ENCODE measurements around the gene PGGT1B. TPM values are rescaled to one million over a fixed set of nuclear protein-coding genes. Genes with fewer than 3 reads are reported as not detected.

The PGGT1B gene
- polyA plus RNA-seq, 1 of the 3 experiments (the other 2 are of a cell fraction), result 0.69 TPM

- no peak overlapping the region for H3K9ac ChIP-seq
- ChIA-PET CTCF (interaction anchor here (0.7 to 1.4 kb wide), 4 partner anchors 8 to 1798 kb away, joined by 3 read pairs; no protein-coding TSS in a partner anchor), POLR2A (interaction anchor here (1.4 kb wide), 1 partner anchor 10 kb away, joined by 5 read pairs; no protein-coding TSS in a partner anchor)
- H3K36me3 ChIP-seq (replicated peaks in 1 of 2; ENCODE audit: control insufficient read depth in 1 of 2, insufficient read depth in 2 of 2, low read length in 1 of 2), result no peaks in the 10 kb centered on the region
- H3K4me2 ChIP-seq, result no peak overlapping the region
- H3K4me1 ChIP-seq (ENCODE audit: control insufficient read depth in 1 of 2, insufficient read depth in 2 of 2, low read depth in 1 of 2, low read length in 1 of 2), result peaks cover 0 to 13% of the 10 kb centered on the region in 2 experiments; a peak in 2 of 4 replicates
- H3F3A ChIP-seq (replicated peaks; ENCODE audit: insufficient read depth), result peaks cover 3% of the 10 kb centered on the region
- H3K27ac ChIP-seq (ENCODE audit: low read depth in 2 of 2, low read length in 1 of 2), result no peak overlapping the region
- H3K27me3 ChIP-seq (ENCODE audit: insufficient read depth), result no peaks in the 10 kb centered on the region
- 65% methylated on average over 4 of the region's 4 CpGs for WGBS (ENCODE audit: low lambda C conversion rate)
- no peak overlapping the region for H2AFZ ChIP-seq (ENCODE audit: low read depth)
- no peaks in the 10 kb centered on the region for H4K20me1 ChIP-seq (ENCODE audit: insufficient read depth)
- no peak overlapping the region for H3K4me3 ChIP-seq (ENCODE audit: low read depth in 2 of 2, low read length in 1 of 2)
- DNase-seq, result no peak
- TF ChIP-seq NFIC (IDR thresholded peaks at IDR 0.05; ENCODE audit: borderline replicate concordance) (no peak), MEF2A (IDR thresholded peaks at IDR 0.05; ENCODE audit: borderline replicate concordance, low read depth) (no peak), EP300 (IDR thresholded peaks at IDR 0.05; ENCODE audit: borderline replicate concordance in 1 of 2, low read depth in 1 of 2, low read length in 1 of 2) (no peak), POLR2AphosphoS5 (IDR thresholded peaks at IDR 0.05; ENCODE audit: low read depth, low read length) (no peak), USF2 (IDR thresholded peaks at IDR 0.05; ENCODE audit: borderline replicate concordance, low read depth, low read length) (no peak), NRF1 (IDR thresholded peaks at IDR 0.05; ENCODE audit: low read depth, low read length) (no peak), PBX3 (IDR thresholded peaks at IDR 0.05) (no peak), GATA2 (CRISPR knock-in tag; IDR thresholded peaks at IDR 0.05) (no peak), FOXJ3 (CRISPR knock-in tag; IDR thresholded peaks at IDR 0.05) (no peak), GABPA (IDR thresholded peaks at IDR 0.05; ENCODE audit: low read depth) (no peak), TAF1 (IDR thresholded peaks at IDR 0.05; ENCODE audit: borderline replicate concordance, low read depth, low read length) (no peak), CHD2 (IDR thresholded peaks at IDR 0.05; ENCODE audit: low read length, partially characterized antibody) (no peak), TEAD4 (IDR thresholded peaks at IDR 0.05; ENCODE audit: borderline replicate concordance, insufficient read depth) (no peak), FOXM1 (IDR thresholded peaks at IDR 0.05; ENCODE audit: low read depth) (no peak), RFX5 (IDR thresholded peaks at IDR 0.05; ENCODE audit: low read length) (no peak)
- TF ChIP-seq, protein P1, sequence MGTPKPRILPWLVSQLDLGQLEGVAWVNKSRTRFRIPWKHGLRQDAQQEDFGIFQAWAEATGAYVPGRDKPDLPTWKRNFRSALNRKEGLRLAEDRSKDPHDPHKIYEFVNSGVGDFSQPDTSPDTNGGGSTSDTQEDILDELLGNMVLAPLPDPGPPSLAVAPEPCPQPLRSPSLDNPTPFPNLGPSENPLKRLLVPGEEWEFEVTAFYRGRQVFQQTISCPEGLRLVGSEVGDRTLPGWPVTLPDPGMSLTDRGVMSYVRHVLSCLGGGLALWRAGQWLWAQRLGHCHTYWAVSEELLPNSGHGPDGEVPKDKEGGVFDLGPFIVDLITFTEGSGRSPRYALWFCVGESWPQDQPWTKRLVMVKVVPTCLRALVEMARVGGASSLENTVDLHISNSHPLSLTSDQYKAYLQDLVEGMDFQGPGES (IDR thresholded peaks at IDR 0.05; ENCODE audit: low read depth, low read length), result no peak
- TF ChIP-seq, protein P2, sequence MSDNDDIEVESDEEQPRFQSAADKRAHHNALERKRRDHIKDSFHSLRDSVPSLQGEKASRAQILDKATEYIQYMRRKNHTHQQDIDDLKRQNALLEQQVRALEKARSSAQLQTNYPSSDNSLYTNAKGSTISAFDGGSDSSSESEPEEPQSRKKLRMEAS (IDR thresholded peaks at IDR 0.05; ENCODE audit: low read depth), result no peak
- no peaks in the 10 kb centered on the region for H3K9me3 ChIP-seq
- no peaks in the 10 kb centered on the region for H3K79me2 ChIP-seq (ENCODE audit: insufficient read depth)
- H3K9me2 ChIP-seq, result no peaks in the 10 kb centered on the region
Measured at GRCh38 chr5:115190388-115190787, 72.3 kb downstream of the PGGT1B start.
